Measurements from ENCODE around the gene TJP1. TPM values are rescaled to one million over a fixed set of nuclear protein-coding genes. Genes with fewer than 3 reads are reported as not detected.

The TJP1 gene
- total RNA-seq, 1 experiment from 2014 or later = 67.0 TPM

GRCh38 chr15:29860872-29861271 is 38.6 kb upstream of the TJP1 start:
- no peak for ATAC-seq
- Histone ChIP-seq H2AFZ (ENCODE audit: low read length) (no peak overlapping the region), H4K20me1 (ENCODE audit: low read length) (no peaks in the 10 kb centered on the region), H3K9me2 (replicated peaks; ENCODE audit: low read length) (no peaks in the 10 kb centered on the region), H3K9ac (ENCODE audit: low read length) (no peak overlapping the region), H3K36me3 (ENCODE audit: low read depth, low read length) (no peaks in the 10 kb centered on the region), H3K4me2 (ENCODE audit: low read length) (peak overlapping the region; percentile 44), H3K4me3 (ENCODE audit: low read length) (no peak overlapping the region), H3K4me1 (ENCODE audit: insufficient read depth, low read length) (peaks cover 22% of the 10 kb centered on the region), H3K27me3 (ENCODE audit: low read length) (no peaks in the 10 kb centered on the region), H3K9me3 (ENCODE audit: low read length) (no peaks in the 10 kb centered on the region), H3F3A (ENCODE audit: low read length, unreplicated experiment) (no peaks in the 10 kb centered on the region), H3K27ac (ENCODE audit: low read length) (no peak overlapping the region), H3K79me2 (ENCODE audit: low read length) (no peaks in the 10 kb centered on the region)
- no peak for TF ChIP-seq EZH2 (IDR thresholded peaks at IDR 0.05; ENCODE audit: low read length, unreplicated experiment)
- TF ChIP-seq CTCF (conservative IDR thresholded peaks at IDR 0.05; ENCODE audit: low read depth, low read length) = no peak
- TF ChIP-seq EZH2phosphoT487 (IDR thresholded peaks at IDR 0.05; ENCODE audit: borderline replicate concordance, low read length) = no peak
- ChIA-PET CTCF (no interaction called here), POLR2A (ENCODE audit: unreplicated experiment) (no interaction called here)
- peak; percentile 54 for DNase-seq
- intact Hi-C loops (cut with micrococcal nuclease) = loop anchor here (2.0 kb wide), 1 partner anchor 16 kb away; no protein-coding TSS in a partner anchor
- BruUV-seq (replicated peaks) = no TSS peak

- TF ChIP-seq EZH2phosphoT487 (IDR thresholded peaks at IDR 0.05; ENCODE audit: borderline replicate concordance, low read length) (no peak), EZH2 (IDR thresholded peaks at IDR 0.05; ENCODE audit: low read length, unreplicated experiment) (no peak), CTCF (conservative IDR thresholded peaks at IDR 0.05; ENCODE audit: low read depth, low read length) (no peak)
Observed at GRCh38 chr15:29859973-29860715, 37.9 kb upstream of the TJP1 start.

GRCh38 chr15:29859293-29859692 is 37.0 kb upstream of the TJP1 start:
- no peaks in the 10 kb centered on the region for H3F3A ChIP-seq (ENCODE audit: low read length, unreplicated experiment)

More at GRCh38 chr15:29859973-29860715, 37.9 kb upstream of the TJP1 start:
- Histone ChIP-seq H3K4me3 (ENCODE audit: low read length) (no peak overlapping the region), H3K4me2 (ENCODE audit: low read length) (peak overlapping the region; percentile 44), H3K4me1 (ENCODE audit: insufficient read depth, low read length) (peaks cover 22% of the 10 kb centered on the region), H3F3A (ENCODE audit: low read length, unreplicated experiment) (no peaks in the 10 kb centered on the region), H3K27ac (ENCODE audit: low read length) (peak overlapping the region; percentile 29), H3K9me3 (ENCODE audit: low read length) (no peaks in the 10 kb centered on the region), H3K9me2 (replicated peaks; ENCODE audit: low read length) (no peaks in the 10 kb centered on the region), H3K36me3 (ENCODE audit: low read depth, low read length) (no peaks in the 10 kb centered on the region), H3K27me3 (ENCODE audit: low read length) (no peaks in the 10 kb centered on the region), H3K9ac (ENCODE audit: low read length) (no peak overlapping the region), H3K79me2 (ENCODE audit: low read length) (no peaks in the 10 kb centered on the region), H4K20me1 (ENCODE audit: low read length) (no peaks in the 10 kb centered on the region), H2AFZ (ENCODE audit: low read length) (no peak overlapping the region)
- peak; percentile 78 for DNase-seq
- BruUV-seq (replicated peaks) = no TSS peak
- intact Hi-C loops (cut with micrococcal nuclease) = loop anchor here (2.0 kb wide), 1 partner anchor 15 kb away; no protein-coding TSS in a partner anchor
- POLR2A ChIA-PET (ENCODE audit: unreplicated experiment) = no interaction called here
- CTCF ChIA-PET = no interaction called here
- peak; percentile 95 for ATAC-seq

More at GRCh38 chr15:29859293-29859692, 37.0 kb upstream of the TJP1 start:
- no peak overlapping the region for H2AFZ ChIP-seq (ENCODE audit: low read length)
- H3K36me3 ChIP-seq (ENCODE audit: low read depth, low read length) = no peaks in the 10 kb centered on the region
- DNase-seq (no peak), ATAC-seq (no peak)
- ChIA-PET POLR2A (ENCODE audit: unreplicated experiment) (interaction anchor here (0.5 to 0.6 kb wide), 2 partner anchors 37 to 38 kb away, joined by 3 to 5 read pairs; no protein-coding TSS in a partner anchor), CTCF (no interaction called here)
- H3K4me2 ChIP-seq (ENCODE audit: low read length) = peak overlapping the region; percentile 44
- no peaks in the 10 kb centered on the region for H3K9me2 ChIP-seq (replicated peaks; ENCODE audit: low read length)
- TF ChIP-seq CTCF (conservative IDR thresholded peaks at IDR 0.05; ENCODE audit: low read depth, low read length) = no peak
- TF ChIP-seq EZH2phosphoT487 (IDR thresholded peaks at IDR 0.05; ENCODE audit: borderline replicate concordance, low read length) = no peak
- no peak for TF ChIP-seq EZH2 (IDR thresholded peaks at IDR 0.05; ENCODE audit: low read length, unreplicated experiment)
- H3K9me3 ChIP-seq (ENCODE audit: low read length) = no peaks in the 10 kb centered on the region
- no TSS peak for BruUV-seq (replicated peaks)
- no peaks in the 10 kb centered on the region for H3K27me3 ChIP-seq (ENCODE audit: low read length)
- intact Hi-C loops (cut with micrococcal nuclease) = no loop called here
- H3K79me2 ChIP-seq (ENCODE audit: low read length) = no peaks in the 10 kb centered on the region
- H3K9ac ChIP-seq (ENCODE audit: low read length) = no peak overlapping the region
- no peak overlapping the region for H3K4me3 ChIP-seq (ENCODE audit: low read length)
- H4K20me1 ChIP-seq (ENCODE audit: low read length) = no peaks in the 10 kb centered on the region
- H3K4me1 ChIP-seq (ENCODE audit: insufficient read depth, low read length) = peaks cover 31% of the 10 kb centered on the region
- H3K27ac ChIP-seq (ENCODE audit: low read length) = peak overlapping the region; percentile 29; the same call in 1 of the 2 replicates

All from PC-3 (cell line).